DND-41 (cell line): ENCODE results near the gene TMEM88.

Source experiments
- CTCF ChIP-seq: IDR thresholded peaks from 2 replicates; pipeline ENCODE4 v1.5.1; 2012; ENCODE audit warnings: borderline replicate concordance, low read length, moderate library complexity, mild to moderate bottlenecking; ENCODE audit not compliant: poor library complexity, severe bottlenecking; ENCODE audit errors: extremely low read depth
- EZH2 ChIP-seq: IDR thresholded peaks from 3 replicates; pipeline ENCODE4 v1.6.1; 2012; ENCODE audit warnings: borderline replicate concordance, low read depth, mild to moderate bottlenecking, moderate library complexity, low read length, inconsistent platforms; ENCODE audit not compliant: severe bottlenecking

GRCh38 chr17:7853691-7854038 is 1.2 kb upstream of the TMEM88 start:
- no peak for TF ChIP-seq CTCF
- no peak for TF ChIP-seq EZH2
